ENCODE measurements around the gene SORCS2.

GRCh38 chr4:7276515-7276914 lies 84.2 kb downstream of the SORCS2 start:
- TF ChIP-seq, protein P1, sequence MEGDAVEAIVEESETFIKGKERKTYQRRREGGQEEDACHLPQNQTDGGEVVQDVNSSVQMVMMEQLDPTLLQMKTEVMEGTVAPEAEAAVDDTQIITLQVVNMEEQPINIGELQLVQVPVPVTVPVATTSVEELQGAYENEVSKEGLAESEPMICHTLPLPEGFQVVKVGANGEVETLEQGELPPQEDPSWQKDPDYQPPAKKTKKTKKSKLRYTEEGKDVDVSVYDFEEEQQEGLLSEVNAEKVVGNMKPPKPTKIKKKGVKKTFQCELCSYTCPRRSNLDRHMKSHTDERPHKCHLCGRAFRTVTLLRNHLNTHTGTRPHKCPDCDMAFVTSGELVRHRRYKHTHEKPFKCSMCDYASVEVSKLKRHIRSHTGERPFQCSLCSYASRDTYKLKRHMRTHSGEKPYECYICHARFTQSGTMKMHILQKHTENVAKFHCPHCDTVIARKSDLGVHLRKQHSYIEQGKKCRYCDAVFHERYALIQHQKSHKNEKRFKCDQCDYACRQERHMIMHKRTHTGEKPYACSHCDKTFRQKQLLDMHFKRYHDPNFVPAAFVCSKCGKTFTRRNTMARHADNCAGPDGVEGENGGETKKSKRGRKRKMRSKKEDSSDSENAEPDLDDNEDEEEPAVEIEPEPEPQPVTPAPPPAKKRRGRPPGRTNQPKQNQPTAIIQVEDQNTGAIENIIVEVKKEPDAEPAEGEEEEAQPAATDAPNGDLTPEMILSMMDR (IDR thresholded peaks at IDR 0.05; ENCODE audit: borderline replicate concordance, extremely low read depth, low read length, poor library complexity, severe bottlenecking): no peak
- TF ChIP-seq EZH2 (IDR thresholded peaks at IDR 0.05; ENCODE audit: borderline replicate concordance, low read depth, low read length, severe bottlenecking): no peak
